HG03060 (cell line): Measurements from ENCODE around the gene GINM1.

Source experiments
- ATAC-seq: cut with Tn5 transposase; IDR thresholded peaks from one replicate; pipeline ENCODE4 v1.9.1; 2021; ENCODE audit warnings: low read depth, moderate number of reproducible peaks; ENCODE audit not compliant: unreplicated experiment

The GINM1 gene

GRCh38 chr6:149565527-149566409, at the start of gene GINM1:
GINM1 (plus strand) TSS chr6:149566375; CDS start chr6:149566415, 40 bp downstream.
- ATAC-seq = peak; percentile 72

GRCh38 chr6:149529650-149530049, 36.5 kb upstream of the GINM1 start:
- ATAC-seq = no peak

GRCh38 chr6:149534742-149535141, 31.4 kb upstream of the GINM1 start:
- no peak for ATAC-seq

- ATAC-seq = no peak
Observed at GRCh38 chr6:149541139-149541538, 25.0 kb upstream of the GINM1 start.

- no peak for ATAC-seq
Observed at GRCh38 chr6:149544646-149545257, 21.4 kb upstream of the GINM1 start.

GRCh38 chr6:149545258-149545753, 20.9 kb upstream of the GINM1 start:
- ATAC-seq = no peak

- ATAC-seq = peak; percentile 76
Observed at GRCh38 chr6:149545754-149546471, 20.3 kb upstream of the GINM1 start, which contains the start of gene PPIL4. PPIL4 (minus strand) TSS chr6:149546043; CDS start chr6:149546005, 38 bp downstream.

- ATAC-seq = no peak
Observed at GRCh38 chr6:149551920-149552319, 14.3 kb upstream of the GINM1 start.

- no peak for ATAC-seq
Observed at GRCh38 chr6:149558029-149558428, 8.1 kb upstream of the GINM1 start.

- ATAC-seq = no peak
Observed at GRCh38 chr6:149559389-149559788, 6.8 kb upstream of the GINM1 start.

- no peak for ATAC-seq
Observed at GRCh38 chr6:149560736-149561135, 5.4 kb upstream of the GINM1 start.

- ATAC-seq = no peak
Observed at GRCh38 chr6:149563203-149563927, 2.8 kb upstream of the GINM1 start.

- no peak for ATAC-seq
Observed at GRCh38 chr6:149563928-149564325, 2.2 kb upstream of the GINM1 start.

- no peak for ATAC-seq
Observed at GRCh38 chr6:149566410-149567193, 427 bp downstream of the GINM1 start.

GRCh38 chr6:149567194-149567586, 1.0 kb downstream of the GINM1 start:
- ATAC-seq = no peak

GRCh38 chr6:149567945-149568585, 1.9 kb downstream of the GINM1 start:
- ATAC-seq = no peak

- ATAC-seq = no peak
Observed at GRCh38 chr6:149580880-149581279, 14.7 kb downstream of the GINM1 start.

- no peak for ATAC-seq
Observed at GRCh38 chr6:149581349-149581748, 15.2 kb downstream of the GINM1 start.

GRCh38 chr6:149586149-149586548, 20.0 kb downstream of the GINM1 start:
- ATAC-seq = no peak
